GM19351 (cell line): ENCODE data around the gene CSTF1.

Experiments used
- ATAC-seq: cut with Tn5 transposase; IDR thresholded peaks from one replicate; pipeline ENCODE4 v1.9.1; 2021; ENCODE audit warnings: mild to moderate bottlenecking, moderate library complexity; ENCODE audit not compliant: unreplicated experiment

The CSTF1 gene

DNA sequence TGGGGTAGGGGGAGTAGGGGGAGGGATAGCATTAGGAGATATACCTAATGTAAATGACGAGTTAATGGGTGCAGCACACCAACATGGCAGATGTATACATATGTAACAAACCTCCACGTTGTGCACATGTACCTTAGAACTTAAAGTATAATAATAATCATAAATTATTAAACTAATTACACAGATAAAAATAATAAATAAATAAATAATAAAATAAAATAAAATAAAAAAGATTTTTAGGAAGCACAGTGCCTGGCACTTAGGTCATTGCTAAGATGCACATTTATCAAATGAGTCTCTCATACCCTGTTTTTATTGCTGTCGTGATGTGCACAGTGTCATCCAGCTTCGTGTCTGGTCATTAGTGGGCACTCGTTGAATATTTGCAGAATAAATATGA, 57.0 kb downstream of the CSTF1 start:
- ATAC-seq: no peak

DNA sequence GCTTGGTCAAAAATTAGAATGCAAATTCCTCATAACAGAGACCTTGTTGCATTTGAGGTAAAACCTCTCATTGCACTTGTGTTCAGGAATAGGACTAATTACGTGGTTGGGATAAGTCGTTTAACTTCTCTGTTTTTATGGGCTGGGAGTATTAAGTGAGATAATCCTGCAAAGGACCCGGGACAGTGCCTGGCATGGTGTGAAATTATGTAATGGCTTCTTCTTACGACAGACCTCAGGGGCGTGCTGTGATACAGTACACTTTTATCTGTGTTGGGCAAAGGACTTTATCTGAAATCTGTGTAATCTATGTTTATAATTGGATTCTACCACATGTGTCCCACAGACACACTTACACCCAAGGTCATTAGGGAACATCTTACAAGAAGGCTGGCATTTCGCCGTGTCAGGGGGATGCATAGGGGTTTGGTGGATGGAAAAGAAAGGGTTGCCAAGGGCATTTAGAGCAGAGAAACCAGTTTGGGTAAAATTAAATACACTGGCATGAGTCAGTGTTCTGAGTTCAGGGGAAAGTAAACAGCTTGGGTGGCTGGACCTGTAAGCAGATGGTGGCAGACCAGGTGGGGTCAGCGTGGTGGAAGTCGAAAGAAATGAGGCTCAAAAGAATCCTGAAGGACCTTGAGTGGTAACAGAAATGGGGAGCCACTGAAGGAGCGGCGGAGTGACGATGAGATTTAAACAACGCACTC, 58.8 kb downstream of the CSTF1 start:
- no peak for ATAC-seq

DNA sequence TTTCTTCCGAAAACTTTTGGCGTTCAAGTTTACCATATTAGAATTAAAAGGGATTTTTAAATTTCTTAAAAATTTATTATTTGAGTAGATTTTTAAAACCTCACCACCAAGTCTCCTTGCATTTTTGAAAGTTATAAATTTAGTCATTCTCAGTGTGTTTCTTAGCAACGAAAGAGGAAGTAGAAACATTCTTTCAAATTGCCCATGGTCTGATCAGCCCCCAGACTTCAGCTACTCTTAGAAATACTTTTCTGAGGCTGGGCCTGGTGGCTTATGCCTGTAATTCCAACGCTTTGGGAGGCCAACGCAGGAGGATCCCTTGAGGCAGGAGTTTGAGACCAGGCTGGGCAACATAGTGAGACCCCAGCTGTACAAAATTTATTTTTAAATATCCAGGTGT, 60.9 kb downstream of the CSTF1 start:
- ATAC-seq: peak; percentile 72

DNA sequence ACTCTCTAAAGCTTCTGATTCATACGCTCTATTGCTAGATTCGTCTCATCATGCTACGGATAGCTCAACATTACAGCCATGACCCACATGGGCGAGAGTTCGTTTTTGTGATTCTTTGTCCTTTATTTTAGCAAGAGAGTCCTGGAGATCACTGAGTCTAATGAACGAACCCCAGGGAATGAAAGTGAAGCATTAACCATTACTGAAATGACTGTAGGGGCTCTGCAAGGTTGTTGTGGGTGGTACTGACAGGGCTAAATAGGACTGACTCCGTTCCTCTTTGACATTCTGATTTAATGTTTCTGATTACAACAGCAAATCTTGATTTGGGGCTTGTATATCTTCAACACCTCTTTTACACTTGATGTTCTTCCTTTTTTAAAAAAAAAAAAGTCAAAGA, 62.3 kb downstream of the CSTF1 start:
- ATAC-seq: peak; percentile 89
